ENCODE results near the gene LYRM4. TPM values are rescaled to one million over a fixed set of nuclear protein-coding genes. Genes with fewer than 3 reads are reported as not detected.

LYRM4 gene
- total RNA-seq (20.6 TPM), polyA plus RNA-seq (20.8 TPM)

DNA sequence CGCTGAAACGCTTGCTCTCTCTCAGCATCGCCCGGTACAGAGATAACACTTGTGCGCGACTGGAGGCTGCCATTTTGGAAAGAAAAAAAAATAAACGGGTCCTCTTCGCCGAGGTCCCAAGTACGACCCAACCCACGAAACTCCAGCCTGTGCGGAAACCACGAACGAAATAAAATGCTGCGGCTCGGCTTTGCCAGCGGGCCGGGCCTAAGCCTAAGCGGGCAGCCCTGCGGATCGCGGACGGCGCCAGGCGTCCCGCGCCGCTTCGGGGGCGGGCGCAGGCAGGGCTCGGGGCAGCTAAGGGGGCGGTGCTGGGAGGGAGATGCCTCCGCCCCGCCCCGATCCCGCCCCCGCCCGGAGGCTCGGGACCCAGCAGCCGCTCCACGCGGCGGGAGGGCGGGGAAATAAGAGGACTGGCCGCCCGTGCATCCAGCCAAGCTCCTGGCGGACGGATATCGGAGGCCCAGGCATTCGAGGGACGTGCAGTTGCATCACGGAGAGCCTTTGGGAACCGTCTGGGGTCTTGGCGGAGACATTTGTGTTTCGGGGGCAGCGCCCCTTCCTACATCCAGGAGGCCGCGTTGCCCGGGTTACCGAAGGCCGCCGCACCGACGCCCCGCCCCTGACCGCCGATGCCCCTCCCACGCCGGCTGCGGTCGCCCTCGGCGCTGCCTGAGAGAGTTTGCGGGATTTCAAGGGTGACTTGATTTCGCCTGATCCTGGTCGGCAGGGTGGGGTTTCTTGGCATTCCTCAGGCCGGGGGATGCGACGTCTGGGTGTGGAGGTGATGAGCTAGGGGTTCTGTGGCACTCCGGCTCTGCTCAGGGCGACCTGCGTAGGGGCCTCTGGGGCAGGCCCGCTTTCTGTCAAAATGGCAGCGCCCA, at the start of gene LYRM4, which contains the start of gene FARS2:
Gene LYRM4 (minus strand): TSS at position 290 of the 884 bp plus-strand sequence. CDS start 217 bp downstream, at position 73.
Gene FARS2 (plus strand): TSS at position 853 of the 884 bp plus-strand sequence.
- Histone ChIP-seq H3K27ac (ENCODE audit: low read depth) (peak within 1 kb of the TSS; percentile 100), H3K4me1 (ENCODE audit: insufficient read depth) (no peaks in the 10 kb centered on the region), H3K36me3 (ENCODE audit: insufficient read depth) (no peaks in the 10 kb centered on the region), H3K4me3 (ENCODE audit: low read depth, low read length) (peak within 1 kb of the TSS; percentile 93)
- under 1% methylated on average over 85 of the region's 85 CpGs for WGBS
- DNase-seq (ENCODE audit: extremely low spot score): peak; percentile 80

DNA sequence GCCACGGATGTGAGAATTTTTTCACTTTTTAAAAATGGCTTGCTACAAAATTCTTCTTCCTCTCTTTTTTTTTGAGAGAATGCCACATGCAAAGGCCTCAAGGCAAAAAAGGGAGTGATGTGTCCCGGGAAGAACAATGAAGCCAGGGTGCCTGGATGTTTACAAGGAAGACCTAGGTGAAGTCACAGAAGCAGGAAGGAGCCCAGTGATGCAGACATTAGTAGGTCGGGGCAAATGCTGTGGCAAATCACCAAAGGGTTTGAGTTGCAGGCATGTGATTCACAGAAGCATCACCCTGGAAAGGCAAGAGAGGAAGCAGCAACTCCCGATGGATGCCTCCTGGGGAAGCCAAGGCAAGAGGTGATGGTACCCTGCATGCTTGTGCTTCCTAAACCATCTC, 47.3 kb upstream of the LYRM4 start:
- Histone ChIP-seq H3K4me1 (ENCODE audit: insufficient read depth) (no peaks in the 10 kb centered on the region), H3K27ac (ENCODE audit: low read depth) (no peak overlapping the region), H3K4me3 (ENCODE audit: low read depth, low read length) (no peak overlapping the region), H3K36me3 (ENCODE audit: insufficient read depth) (no peaks in the 10 kb centered on the region)
- no peak for DNase-seq (ENCODE audit: extremely low spot score)
- WGBS: 80% methylated on average over 4 of the region's 4 CpGs

DNA sequence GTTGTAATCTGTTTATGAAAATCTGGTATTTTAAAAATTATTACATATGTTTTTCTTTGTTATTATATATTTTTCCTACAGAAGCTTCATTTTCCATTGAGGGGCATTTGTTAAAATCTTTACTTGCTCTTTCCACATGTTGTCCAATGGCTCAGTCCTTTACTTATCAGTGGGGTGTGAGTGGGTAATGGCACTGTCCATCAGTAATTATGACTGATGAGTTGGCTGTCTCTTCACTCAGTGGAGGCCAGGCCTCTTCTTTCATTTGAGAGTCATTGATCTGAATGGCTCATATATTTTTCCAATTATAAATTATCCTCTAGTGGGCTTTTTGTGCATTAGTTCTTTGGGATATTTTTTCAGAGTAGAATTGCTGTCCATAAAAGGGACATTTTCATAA, 46.3 kb upstream of the LYRM4 start:
- no peak overlapping the region for H3K27ac ChIP-seq (ENCODE audit: low read depth)
- H3K4me1 ChIP-seq (ENCODE audit: insufficient read depth): no peaks in the 10 kb centered on the region
- no peak overlapping the region for H3K4me3 ChIP-seq (ENCODE audit: low read depth, low read length)
- DNase-seq (ENCODE audit: extremely low spot score): no peak
- H3K36me3 ChIP-seq (ENCODE audit: insufficient read depth): no peaks in the 10 kb centered on the region

DNA sequence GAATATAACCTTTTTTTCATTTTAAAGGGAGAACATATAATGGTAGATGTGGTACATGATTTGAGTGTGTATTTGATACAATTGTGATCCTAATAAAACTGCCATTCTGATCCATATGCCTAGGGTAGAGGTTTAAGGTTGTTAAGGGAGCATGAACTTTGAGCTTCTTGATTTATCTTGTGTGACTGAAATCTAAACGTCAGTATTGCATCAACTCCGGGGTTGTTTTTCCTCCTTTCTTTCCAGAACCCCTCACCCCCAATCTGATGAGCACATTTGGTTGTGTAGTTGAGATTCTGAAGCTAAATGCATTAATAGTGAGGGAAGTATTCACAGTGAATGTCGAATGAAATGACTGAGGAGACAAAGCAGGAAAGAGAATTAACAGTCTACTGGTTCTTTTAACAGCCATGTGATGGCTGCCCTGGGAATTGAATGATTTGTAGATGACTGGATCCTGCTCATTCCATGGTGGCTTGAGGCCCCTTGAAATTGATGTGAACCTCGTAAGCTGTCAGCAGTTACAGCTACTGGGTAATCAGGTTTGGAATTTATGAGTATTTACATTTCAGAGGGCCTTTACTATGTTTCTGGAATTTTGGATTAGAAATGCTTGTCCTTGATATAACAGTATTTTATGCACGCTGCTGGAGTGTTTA, 45.3 kb upstream of the LYRM4 start:
- WGBS: 44% methylated on average over 5 of the region's 5 CpGs
- Histone ChIP-seq H3K4me3 (ENCODE audit: low read depth, low read length) (no peak overlapping the region), H3K36me3 (ENCODE audit: insufficient read depth) (no peaks in the 10 kb centered on the region), H3K27ac (ENCODE audit: low read depth) (no peak overlapping the region), H3K4me1 (ENCODE audit: insufficient read depth) (no peaks in the 10 kb centered on the region)
- no peak for DNase-seq (ENCODE audit: extremely low spot score)

DNA sequence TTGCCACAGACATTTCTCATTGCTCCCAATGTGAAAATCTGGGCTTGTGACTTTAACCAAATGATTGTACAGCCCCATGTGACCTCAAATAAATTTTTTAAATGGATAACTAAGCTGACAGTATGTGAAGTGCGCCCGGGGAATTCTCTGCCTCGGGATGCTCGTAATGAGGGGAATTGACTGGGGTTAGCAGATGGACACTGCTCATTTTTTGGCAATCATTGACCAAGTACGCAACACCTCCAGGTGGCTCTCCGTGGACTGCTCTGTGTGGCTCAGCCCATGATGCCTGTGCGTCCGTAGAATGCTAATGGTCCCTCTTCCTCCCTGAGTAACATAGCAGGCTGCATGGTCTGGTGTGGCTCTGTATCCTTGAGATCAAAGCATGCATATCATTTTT, 42.9 kb upstream of the LYRM4 start:
- WGBS: 92% methylated on average over 8 of the region's 8 CpGs
- Histone ChIP-seq H3K4me3 (ENCODE audit: low read depth, low read length) (no peak overlapping the region), H3K27ac (ENCODE audit: low read depth) (no peak overlapping the region), H3K36me3 (ENCODE audit: insufficient read depth) (no peaks in the 10 kb centered on the region), H3K4me1 (ENCODE audit: insufficient read depth) (no peaks in the 10 kb centered on the region)
- no peak for DNase-seq (ENCODE audit: extremely low spot score)

DNA sequence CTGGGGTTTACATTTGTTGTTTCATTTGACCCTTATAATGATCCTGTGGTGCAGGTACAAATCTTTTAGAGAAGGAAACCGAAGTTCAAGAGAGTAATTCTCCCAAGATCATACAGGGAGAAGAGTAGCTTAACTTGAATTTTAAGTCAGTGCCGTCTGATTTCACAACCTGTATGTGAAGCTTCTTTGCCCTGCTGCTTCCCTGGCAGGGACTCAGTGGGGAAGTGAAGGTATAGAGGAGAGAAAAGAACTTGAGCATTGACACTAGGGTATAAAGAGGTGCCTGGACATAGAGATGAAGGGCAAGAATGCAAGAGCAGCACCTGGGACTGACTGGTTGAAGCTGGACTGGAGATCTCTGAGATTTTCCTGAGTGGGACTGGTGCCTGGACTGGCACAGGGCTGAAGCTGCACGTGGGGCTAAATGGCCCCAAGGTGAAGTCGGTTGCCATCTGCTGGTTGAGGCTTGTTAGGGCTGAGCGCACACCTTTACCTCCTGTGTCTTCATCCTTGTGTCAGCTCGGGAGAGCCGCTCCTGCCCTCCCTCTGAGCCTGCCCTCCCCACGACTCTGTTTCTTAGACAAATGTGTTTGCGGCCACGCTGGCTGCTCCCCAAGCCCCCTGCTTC, 42.4 kb upstream of the LYRM4 start:
- H3K27ac ChIP-seq (ENCODE audit: low read depth): no peak overlapping the region
- no peaks in the 10 kb centered on the region for H3K4me1 ChIP-seq (ENCODE audit: insufficient read depth)
- no peak overlapping the region for H3K4me3 ChIP-seq (ENCODE audit: low read depth, low read length)
- DNase-seq (ENCODE audit: extremely low spot score): no peak
- H3K36me3 ChIP-seq (ENCODE audit: insufficient read depth): no peaks in the 10 kb centered on the region
- 73% methylated on average over 10 of the region's 10 CpGs for WGBS

DNA sequence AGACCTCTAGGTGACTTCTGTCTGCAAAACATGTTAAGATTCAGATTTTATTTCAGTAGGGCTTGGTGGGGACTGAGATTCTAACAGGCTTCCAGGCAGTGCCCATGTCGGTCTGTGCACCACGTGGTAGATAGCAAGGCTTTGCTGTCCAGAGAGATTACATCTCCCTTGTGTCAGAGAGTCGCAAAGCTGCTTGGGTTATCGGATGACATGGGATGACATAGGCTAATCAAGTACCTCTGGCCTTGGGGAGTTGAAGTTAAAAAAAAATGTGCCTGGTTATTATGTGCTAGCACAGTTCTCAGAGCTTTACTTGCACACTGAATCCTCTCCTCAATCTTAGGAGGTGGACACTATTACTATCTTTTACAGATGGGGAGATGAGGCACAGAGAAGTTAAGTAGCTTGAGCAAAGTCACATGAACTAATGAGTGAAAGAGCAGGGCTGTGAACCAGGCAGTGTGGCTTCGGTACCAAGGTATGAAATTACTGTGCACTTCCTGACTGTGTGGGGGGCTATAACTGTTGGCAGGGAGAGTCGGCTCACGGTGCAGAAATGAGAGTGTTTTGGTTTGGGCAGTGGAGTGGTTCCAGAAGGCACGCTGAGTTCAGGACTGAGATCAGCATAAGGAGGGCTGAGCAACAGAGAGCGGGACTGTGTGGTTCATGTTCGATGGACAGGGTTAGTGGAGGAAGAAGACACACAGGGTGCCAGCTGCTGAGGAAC, 41.6 kb upstream of the LYRM4 start:
- no peak overlapping the region for H3K27ac ChIP-seq (ENCODE audit: low read depth)
- no peak overlapping the region for H3K4me3 ChIP-seq (ENCODE audit: low read depth, low read length)
- H3K4me1 ChIP-seq (ENCODE audit: insufficient read depth): no peaks in the 10 kb centered on the region
- no peaks in the 10 kb centered on the region for H3K36me3 ChIP-seq (ENCODE audit: insufficient read depth)
- DNase-seq (ENCODE audit: extremely low spot score): no peak
- WGBS: 54% methylated on average over 10 of the region's 10 CpGs

DNA sequence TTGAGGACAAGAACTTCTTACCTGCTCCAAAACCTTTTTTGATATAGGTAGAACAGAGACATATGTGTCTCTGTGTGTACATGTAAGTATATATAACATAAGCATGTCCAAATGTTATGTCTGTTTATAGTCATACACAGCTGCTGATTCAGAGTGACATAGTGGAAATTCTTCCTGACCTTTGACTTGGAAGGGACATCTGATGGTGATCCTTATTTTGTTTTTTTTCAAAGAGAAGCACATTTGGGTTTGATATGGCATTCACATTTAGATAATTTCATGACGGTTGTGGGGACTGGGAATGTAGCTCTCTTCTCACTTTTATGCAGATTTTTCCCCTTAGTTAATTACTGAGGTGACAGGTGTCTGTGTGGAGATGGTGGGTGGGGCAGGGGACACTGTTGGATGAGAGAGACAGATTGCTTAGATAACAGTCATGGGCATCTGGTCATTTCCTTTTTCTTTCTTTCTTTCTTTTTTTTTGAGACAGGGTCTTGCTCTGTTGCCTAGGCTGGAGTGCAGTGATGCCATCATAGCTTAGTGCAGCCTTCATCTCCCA, 39.5 kb upstream of the LYRM4 start:
- Histone ChIP-seq H3K4me3 (ENCODE audit: low read depth, low read length) (no peak overlapping the region), H3K36me3 (ENCODE audit: insufficient read depth) (no peaks in the 10 kb centered on the region), H3K4me1 (ENCODE audit: insufficient read depth) (no peaks in the 10 kb centered on the region), H3K27ac (ENCODE audit: low read depth) (no peak overlapping the region)
- 77% methylated on average over 1 of the region's 1 CpG for WGBS
- DNase-seq (ENCODE audit: extremely low spot score): no peak

DNA sequence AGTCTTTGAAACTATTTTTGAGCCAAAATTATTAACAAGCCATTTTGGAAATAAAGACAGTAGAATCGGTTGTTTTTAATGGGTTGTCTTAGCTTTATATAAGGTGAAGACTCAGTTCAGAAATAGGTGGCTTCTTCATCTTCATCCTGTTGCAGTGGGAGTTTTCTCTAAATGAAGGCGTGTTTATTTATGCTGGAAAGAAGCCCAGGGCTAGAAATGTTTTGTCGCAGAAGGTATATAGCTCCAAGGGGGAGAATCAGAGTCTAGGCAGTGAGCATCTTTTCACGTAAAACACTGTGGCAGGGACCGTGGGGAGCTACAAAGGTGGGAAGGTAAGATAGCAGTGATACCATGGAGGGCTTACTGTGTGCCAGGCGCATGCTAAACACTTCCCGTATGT, 34.9 kb upstream of the LYRM4 start:
- no peaks in the 10 kb centered on the region for H3K36me3 ChIP-seq (ENCODE audit: insufficient read depth)
- no peak overlapping the region for H3K4me3 ChIP-seq (ENCODE audit: low read depth, low read length)
- H3K4me1 ChIP-seq (ENCODE audit: insufficient read depth): no peaks in the 10 kb centered on the region
- DNase-seq (ENCODE audit: extremely low spot score): no peak
- H3K27ac ChIP-seq (ENCODE audit: low read depth): no peak overlapping the region
- 49% methylated on average over 7 of the region's 7 CpGs for WGBS

DNA sequence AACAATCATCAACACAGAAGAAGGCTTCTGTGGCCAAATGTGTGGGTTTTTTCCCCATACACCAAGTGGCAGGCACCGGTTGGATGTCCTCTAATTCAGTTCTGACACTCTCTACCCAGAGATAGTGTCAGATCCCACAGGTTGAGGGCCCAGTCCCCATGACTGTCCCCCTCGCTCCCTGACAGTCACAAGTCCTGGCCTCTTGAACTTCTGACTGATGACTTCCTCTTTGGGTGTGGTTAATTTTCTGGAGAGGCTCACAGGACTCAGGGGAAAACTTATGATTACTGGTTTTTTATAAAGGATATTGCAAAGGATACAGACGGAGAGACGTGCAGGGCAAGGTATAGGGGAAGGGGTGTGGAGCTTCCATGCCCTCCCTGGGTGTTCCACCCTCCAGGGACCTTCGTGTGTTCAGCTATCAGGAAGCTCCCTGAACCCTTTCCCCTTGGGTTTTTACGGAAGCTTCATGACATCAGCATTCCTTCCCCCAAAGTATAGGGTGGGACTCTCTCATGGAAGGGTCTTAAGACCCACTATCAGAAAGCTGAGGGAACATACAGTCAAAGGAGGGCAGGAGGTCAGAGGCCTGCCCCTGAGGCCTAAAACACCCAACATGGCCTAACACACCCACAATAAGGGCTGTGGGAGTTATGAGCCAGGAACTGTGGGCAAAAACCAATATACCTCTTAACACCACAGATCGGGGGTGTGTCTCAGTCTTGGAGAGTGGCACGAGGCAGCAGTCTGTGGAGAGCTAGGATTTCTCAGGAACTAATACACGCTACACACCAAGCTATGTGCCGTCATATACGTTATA, 33.9 kb upstream of the LYRM4 start:
- H3K4me3 ChIP-seq (ENCODE audit: low read depth, low read length): no peak overlapping the region
- DNase-seq (ENCODE audit: extremely low spot score): no peak
- no peak overlapping the region for H3K27ac ChIP-seq (ENCODE audit: low read depth)
- no peaks in the 10 kb centered on the region for H3K36me3 ChIP-seq (ENCODE audit: insufficient read depth)
- H3K4me1 ChIP-seq (ENCODE audit: insufficient read depth): no peaks in the 10 kb centered on the region
- 87% methylated on average over 11 of the region's 11 CpGs for WGBS

DNA sequence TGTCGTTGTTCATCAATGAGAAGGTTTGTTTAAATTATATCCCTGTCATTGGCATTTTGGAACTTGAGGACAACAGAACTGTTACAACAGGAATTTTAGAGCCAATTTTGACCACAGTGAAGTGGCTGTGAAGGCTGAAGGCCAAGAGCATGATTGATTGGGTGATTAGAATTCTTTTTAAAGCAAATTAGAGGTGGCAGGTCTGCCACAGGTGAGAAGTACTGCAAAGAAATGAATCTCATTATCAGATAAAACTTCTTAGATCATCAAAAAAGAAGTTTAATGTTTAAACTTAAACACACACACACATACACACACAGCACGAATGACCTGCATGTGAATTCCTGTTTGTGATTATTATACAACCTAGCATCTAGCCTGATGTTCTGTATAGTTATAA, 32.9 kb upstream of the LYRM4 start:
- Histone ChIP-seq H3K4me3 (ENCODE audit: low read depth, low read length) (no peak overlapping the region), H3K27ac (ENCODE audit: low read depth) (no peak overlapping the region), H3K4me1 (ENCODE audit: insufficient read depth) (no peaks in the 10 kb centered on the region), H3K36me3 (ENCODE audit: insufficient read depth) (no peaks in the 10 kb centered on the region)
- no peak for DNase-seq (ENCODE audit: extremely low spot score)
- 89% methylated on average over 2 of the region's 2 CpGs for WGBS

DNA sequence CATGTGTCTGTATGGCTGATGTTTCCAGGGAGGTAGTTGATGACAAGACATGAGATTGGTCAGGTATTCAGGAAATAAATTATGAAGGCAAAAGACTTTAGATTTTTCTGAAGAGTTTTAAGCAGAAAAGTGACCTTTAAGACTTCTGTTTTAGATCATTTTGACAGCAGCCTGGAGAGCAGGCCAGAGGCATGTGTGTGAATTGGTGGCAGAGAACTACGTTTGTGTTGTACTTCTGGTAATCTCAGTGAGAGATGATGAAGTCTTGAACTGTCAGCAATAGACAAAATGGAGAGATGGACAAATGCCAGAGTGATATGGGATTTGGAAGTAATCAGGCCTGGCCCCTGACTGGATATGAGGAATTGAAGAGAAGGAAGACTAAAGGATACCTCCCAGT, 31.4 kb upstream of the LYRM4 start:
- no peak overlapping the region for H3K4me3 ChIP-seq (ENCODE audit: low read depth, low read length)
- no peaks in the 10 kb centered on the region for H3K36me3 ChIP-seq (ENCODE audit: insufficient read depth)
- H3K27ac ChIP-seq (ENCODE audit: low read depth): no peak overlapping the region
- 50% methylated on average over 1 of the region's 1 CpG for WGBS
- H3K4me1 ChIP-seq (ENCODE audit: insufficient read depth): no peaks in the 10 kb centered on the region
- no peak for DNase-seq (ENCODE audit: extremely low spot score)
